Smooth muscle cell of bladder (primary cell): Measurements from ENCODE around the gene PSMB5. TPM values are rescaled to one million over a fixed set of nuclear protein-coding genes. Genes with fewer than 3 reads are reported as not detected.

Source experiments
- total RNA-seq: library from RNA; depleted of rRNA; stranded (reverse); fragments of >200 nt; gene quantifications from 2 replicates; pipeline ENCODE4 v1.2.3, GENCODE V29; 2014

Gene PSMB5
- 222 and 237 TPM in 2 replicates for total RNA-seq

DNA sequence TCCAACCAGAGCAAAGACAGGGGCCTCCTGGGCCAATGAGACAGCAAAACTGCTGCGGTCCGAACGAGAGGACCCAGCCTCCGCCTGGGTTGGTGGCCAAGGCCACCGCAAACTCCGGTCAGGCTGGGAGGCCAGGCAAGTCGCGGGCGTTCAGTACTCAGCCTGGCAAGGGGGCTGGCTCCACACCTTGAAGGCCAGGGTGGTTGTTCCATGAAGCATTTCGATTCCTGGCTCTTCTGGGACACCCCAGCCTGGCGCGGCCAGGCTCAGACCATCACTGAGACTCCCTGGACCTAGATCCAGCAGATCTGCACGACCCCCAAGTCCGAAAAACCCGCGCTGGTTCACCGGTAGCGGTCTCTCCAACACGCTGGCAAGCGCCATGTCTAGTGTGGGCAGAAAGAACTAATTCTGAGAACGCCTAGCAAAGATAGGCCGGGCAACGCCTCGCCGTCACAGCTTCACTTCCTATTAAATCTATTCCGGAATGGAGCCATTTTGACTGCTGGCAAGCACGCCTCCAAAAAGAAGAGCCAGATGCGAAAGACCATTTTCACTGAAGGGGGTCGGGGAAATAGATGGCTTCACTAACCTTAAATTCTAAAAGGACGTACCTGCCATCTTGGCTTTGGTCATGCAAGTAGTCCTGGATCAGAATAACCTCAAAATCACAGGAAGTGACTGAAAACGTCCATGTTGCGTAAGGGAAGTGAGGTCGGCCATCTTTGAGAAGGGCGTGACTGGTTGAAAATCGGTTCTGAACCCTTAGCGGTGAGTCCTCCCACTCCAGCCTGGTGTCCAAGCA is at the start of gene PSMB5:
PSMB5 (minus strand) TSS at position 403 of the 805 bp plus-strand sequence; CDS start at position 384, 19 bp downstream.

DNA sequence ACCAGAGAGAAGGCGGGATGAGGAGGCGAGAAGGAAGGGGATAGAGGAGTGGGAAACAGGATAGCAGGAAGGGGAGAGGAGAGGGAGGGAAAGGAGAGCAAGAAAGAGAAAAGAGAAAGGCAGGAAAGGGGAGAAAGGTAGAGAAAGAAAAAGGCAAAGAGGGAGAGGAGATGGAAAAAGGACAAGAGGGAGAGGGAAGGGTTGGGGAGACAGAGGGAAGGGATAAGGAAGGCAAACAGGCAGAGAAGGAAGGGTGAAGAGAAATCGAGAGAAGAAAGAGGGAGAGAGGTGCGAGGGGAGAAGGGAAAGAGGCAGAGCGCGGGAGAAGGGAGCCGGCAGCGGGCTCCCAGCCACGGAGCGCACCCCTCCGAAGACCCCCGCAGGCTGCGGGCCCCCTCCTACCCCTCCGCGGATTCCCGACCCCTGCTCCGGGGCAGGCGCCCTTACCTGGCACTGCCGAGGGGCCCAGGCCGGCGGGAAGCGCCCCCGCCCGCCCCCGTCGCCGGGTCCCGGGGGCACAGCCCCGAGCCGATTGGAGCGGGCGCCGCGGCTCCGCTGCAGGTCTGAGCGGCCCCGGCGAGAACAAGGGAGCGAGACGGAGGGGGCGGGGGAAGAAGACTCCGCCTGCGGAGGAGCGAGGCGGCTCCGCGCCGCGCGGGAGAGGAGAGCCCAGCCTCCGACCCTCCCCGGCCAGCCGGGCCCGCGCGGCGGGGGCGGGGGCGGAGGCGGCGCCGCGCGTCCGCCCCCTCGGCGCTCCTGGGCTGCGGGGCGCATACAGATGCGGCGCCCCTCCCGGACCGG is 22.5 kb upstream of the PSMB5 start, which contains the start of gene CDH24:
CDH24 (minus strand) TSS at position 565 of the 801 bp plus-strand sequence. CDS start 1,787 bp downstream, outside the sequence.

DNA sequence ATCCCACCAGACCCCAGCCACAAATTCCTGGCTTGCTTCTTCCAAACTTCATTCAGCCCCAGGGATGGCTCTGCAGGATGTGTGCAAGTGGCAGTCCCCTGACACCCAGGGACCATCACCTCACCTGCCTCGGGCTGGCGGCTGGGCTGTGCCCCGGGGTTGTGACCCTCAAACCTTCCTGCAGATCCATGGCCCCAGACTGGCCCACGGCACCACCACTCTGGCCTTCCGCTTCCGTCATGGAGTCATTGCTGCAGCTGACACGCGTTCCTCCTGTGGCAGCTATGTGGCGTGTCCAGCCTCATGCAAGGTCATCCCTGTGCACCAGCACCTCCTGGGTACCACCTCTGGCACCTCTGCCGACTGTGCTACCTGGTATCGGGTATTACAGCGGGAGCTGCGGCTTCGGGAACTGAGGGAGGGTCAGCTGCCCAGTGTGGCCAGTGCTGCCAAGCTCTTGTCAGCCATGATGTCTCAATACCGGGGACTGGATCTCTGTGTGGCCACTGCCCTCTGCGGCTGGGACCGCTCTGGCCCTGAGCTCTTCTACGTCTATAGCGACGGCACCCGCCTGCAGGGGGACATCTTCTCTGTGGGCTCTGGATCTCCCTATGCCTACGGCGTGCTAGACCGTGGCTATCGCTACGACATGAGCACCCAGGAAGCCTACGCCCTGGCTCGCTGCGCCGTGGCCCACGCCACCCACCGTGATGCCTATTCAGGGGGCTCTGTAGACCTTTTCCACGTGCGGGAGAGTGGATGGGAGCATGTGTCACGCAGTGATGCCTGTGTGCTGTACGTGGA is 7.7 kb upstream of the PSMB5 start, which contains the start of gene PSMB11:
PSMB11 (plus strand) TSS at position 51 of the 804 bp plus-strand sequence; CDS start at position 65, 14 bp downstream.

DNA sequence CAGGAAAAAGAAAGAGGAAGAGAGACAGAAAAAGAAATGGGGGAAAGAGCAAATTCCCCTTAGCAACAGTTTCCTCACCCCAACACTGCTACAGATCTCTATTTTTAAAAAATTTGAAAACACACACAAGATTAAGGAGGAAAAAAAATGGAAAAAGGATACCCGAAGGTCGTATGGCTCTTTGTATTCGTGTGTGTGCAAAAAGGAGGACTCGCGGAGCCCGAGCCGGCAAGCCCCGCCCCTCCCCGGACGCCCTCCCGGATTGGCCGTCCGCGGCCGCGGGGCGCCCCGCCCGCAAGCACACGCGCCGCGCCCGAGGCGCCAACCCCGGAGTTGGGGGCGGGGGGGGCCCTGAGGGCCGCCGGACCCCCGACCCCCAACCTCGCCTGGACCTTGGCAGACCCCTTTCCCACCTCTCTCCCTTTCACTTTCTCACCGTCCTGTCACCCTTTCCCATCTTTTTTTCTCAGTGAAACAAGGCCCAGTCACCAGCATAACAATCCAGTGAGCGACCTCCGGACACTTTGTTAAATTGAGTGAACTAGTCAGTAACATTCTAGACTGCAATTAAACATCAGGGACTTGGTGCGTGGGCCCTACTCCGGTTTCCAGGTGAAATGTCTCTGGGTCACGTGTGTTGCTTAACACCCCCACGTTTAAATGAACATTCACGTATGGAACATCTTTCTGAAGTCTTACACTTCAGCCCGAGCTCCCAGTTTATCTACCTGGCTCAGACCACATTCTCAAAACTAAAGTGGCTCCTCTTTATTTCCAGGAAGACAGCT is 24.6 kb downstream of the PSMB5 start, which contains the start of gene C14orf93:
C14orf93 (minus strand) TSS at position 205 of the 788 bp plus-strand sequence. CDS start 11,120 bp downstream, outside the sequence.

DNA sequence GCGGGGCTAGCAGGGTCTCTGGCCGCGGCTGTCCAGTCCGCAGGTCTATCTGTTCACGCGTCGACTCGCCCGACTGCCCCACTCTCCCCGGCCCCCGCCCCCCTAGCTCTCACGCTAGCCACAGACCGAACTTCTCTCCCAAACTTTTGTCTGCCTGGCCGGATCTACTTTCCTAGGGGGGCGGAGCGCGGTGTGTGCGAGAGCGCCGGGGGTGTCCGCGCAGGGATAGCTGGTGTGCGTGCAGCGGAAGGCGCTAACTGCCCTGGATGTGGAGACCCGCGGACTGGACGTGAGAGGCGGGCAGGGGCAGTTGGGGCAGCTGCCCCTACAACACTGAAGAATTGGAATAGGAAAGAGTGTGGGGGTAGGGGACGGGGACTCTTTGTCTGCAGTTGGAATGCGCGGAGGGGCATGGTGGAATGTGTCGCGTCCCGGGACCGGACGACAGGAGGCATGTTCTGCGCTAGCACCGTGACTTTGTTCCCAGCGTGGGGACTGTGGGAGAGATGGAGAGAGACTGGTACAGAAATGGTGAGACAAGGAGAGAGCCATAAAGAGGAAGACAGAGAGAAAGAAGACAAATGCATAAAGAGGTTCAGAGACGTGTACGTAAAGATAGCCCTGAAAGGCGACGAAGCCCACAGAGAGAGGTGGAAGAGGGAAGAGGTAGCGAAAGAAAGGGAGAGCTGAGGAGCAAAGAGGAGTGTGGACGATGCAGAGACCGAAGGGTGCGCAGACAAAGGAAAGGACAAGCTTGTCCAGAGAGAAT is 52.0 kb downstream of the PSMB5 start, which contains the start of gene AJUBA:
AJUBA (minus strand) TSS at position 75 of the 769 bp plus-strand sequence. CDS start 285 bp downstream, outside the sequence.

Other genes starting within 250 kb of the PSMB5 start
- 4.1 and 6.1 TPM in 2 replicates for gene SLC7A7, start 219.5 kb downstream of the PSMB5 start, total RNA-seq
- 39.1 and 41.8 TPM in 2 replicates for gene MRPL52, start 205.0 kb downstream of the PSMB5 start, total RNA-seq
- 348 and 486 TPM in 2 replicates for gene MMP14, start 198.3 kb downstream of the PSMB5 start, total RNA-seq
- 40.8 and 66.0 TPM in 2 replicates for gene LRP10, start 163.2 kb downstream of the PSMB5 start, total RNA-seq
- 0.09 and 0.14 TPM in 2 replicates for gene REM2, start 151.7 kb downstream of the PSMB5 start, total RNA-seq
- 47.5 and 50.9 TPM in 2 replicates for gene RBM23, start 115.8 kb downstream of the PSMB5 start, total RNA-seq
- 45.7 and 48.5 TPM in 2 replicates for gene PRMT5, start 105.5 kb downstream of the PSMB5 start, total RNA-seq
- gene HAUS4, start 77.8 kb downstream of the PSMB5 start, total RNA-seq: 27.6 and 32.4 TPM in 2 replicates
- 31.0 and 47.3 TPM in 2 replicates for gene AJUBA, start 52.3 kb downstream of the PSMB5 start, total RNA-seq
- 10.4 and 11.7 TPM in 2 replicates for gene C14orf93, start 24.8 kb downstream of the PSMB5 start, total RNA-seq
- gene PSMB11, start 7.3 kb upstream of the PSMB5 start, total RNA-seq: not detected in 2 replicates
- gene CDH24, start 22.6 kb upstream of the PSMB5 start, total RNA-seq: 3.3 and 6.2 TPM in 2 replicates
- gene ACIN1, start 60.2 kb upstream of the PSMB5 start, total RNA-seq: 53.8 and 73.3 TPM in 2 replicates
- gene C14orf119, start 60.6 kb upstream of the PSMB5 start, total RNA-seq: 58.2 and 80.6 TPM in 2 replicates
- under 0.01 and 0.18 TPM in 2 replicates for gene CIROP, start 70.1 kb upstream of the PSMB5 start, total RNA-seq
- gene CEBPE, start 84.4 kb upstream of the PSMB5 start, total RNA-seq: not detected in 2 replicates
- gene SLC7A8, start 148.8 kb upstream of the PSMB5 start, total RNA-seq: 1.9 and 2.3 TPM in 2 replicates
- not detected in 2 replicates for gene RNF212B, start 203.0 kb upstream of the PSMB5 start, total RNA-seq